Measurements from ENCODE around the gene ZNF385C.
"Not testable (repeated sequence)": the region's sequence is repeated elsewhere in the genome, so short reads cannot be mapped to it uniquely, and the experiment has no call there.

The ZNF385C gene, protein sequence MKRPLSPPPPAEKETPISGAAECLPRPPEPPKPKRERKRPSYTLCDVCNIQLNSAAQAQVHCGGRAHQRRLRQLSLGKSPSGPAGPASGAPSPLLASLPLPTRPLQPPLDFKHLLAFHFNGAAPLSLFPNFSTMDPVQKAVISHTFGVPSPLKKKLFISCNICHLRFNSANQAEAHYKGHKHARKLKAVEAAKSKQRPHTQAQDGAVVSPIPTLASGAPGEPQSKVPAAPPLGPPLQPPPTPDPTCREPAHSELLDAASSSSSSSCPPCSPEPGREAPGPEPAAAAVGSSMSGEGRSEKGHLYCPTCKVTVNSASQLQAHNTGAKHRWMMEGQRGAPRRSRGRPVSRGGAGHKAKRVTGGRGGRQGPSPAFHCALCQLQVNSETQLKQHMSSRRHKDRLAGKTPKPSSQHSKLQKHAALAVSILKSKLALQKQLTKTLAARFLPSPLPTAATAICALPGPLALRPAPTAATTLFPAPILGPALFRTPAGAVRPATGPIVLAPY

GRCh38 chr17:42097691-42098631, at the start of gene ZNF385C:
TSS of gene ZNF385C (minus strand) at chr17:42098473. CDS start at chr17:42063056, 35,417 bp downstream.
- peak; percentile 20 for DNase-seq (ENCODE audit: low read depth)

DNA sequence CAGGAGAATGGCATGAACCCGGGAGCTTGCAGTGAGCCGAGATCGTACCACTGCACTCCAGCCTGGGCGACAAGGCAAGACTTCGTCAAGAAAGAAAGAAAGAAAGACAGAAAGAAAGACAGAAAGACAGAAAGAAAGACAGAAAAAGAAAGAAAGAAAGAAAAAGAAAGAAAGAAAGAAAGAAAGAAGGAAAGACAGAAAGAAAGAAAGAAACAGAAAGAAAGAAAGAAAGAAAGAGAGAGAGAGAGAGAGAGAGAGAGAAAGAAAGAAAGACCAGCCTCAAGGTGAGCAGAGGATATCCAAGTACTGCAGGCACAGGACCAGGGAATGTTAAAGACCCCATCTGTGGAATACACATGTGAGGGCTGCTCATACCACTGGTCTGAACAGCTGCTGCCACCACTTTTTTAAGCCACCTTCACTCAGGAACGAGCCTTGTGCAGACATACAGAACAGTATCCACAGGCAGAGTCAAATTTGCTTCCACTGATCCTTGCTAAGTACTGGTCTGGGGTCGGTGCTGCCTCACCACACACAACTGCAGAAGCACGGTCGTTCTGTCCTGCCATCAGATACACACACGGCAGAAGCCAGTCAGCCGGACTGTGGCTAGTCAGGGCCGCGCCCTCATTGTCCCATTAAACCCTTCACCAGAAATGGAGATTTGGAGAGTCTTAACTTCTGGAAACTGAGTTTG, 48.8 kb upstream of the ZNF385C start:
- DNase-seq (ENCODE audit: low read depth): no peak

- DNase-seq (ENCODE audit: low read depth): not testable (repeated sequence)
These were observed 44.9 kb upstream of the ZNF385C start for GRCh38 chr17:42143138-42143537.

- DNase-seq (ENCODE audit: low read depth): no peak
These were observed 44.2 kb upstream of the ZNF385C start for GRCh38 chr17:42142371-42142896.

DNA sequence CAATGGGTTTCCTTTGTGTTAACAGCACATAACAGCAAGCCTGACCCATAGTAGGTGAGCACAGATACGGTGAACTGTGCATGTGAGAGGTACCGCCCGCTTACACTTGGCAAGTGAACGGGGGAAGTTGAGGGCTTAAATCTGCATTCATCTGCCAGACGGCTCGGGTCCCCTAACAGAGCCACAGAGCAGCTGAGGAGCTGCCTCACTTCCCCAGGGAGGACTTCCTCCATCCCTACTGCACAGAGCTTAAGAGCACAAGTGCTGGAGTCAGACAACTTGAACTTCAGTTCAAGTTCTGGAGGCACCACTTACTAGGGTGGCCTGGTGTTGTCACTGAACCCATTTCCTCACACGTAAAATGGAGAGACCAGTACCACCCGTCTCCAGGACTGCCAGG, 43.1 kb upstream of the ZNF385C start:
- DNase-seq (ENCODE audit: low read depth): no peak

DNA sequence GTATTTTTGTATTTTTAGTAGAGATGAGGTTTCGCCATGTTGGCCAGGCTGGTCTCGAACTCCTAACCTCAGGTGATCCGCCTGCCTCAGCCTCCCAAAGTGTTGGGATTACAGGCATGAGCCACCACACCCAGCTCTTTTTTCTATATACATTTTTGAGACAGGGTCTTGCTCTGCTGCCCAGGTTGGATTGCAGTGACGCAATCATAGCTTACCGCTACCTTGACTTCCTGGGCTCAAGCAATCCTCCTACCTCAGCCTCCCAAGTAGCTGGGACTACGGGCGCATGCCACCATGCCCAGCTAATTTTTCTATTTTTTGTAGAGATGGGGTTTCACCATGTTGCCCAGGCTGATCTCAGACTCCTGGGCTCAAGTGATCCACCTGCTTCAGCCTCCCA, 42.4 kb upstream of the ZNF385C start:
- not testable (repeated sequence) for DNase-seq (ENCODE audit: low read depth)

DNA sequence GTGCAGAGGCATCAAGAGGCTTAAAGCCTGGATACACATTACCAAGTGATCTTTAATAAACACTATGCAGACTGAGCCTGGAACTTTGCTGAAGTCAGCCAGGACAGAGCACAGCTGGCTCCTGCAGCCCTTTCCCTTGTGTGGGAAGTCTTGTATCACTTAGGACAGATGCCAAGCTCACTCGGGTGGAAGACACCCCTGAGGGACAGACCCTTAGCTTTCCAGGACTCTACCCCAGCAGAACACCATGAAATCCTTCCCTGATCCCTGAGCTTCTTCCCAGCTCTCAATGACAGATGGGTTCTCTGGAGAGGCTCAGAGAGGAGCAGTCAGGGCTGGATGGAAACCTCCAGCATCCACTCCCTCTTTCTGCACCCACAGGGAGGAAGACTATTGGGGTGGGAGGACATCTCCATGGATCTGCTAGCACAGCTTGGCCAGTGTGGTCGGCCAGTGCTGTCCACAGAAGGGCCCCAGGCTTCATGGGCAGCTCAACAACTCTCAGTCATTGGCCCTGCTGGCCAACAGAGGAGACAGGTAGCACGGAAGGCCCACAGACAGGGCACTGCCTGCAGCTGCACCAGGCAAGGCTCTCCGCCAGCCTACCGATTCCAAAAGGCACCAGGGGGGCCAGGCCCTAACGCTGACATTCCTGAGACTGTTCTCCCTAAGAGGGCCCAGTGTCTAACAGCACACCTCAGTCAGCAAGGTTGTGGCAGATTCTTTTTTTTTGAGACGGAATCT, 40.6 kb upstream of the ZNF385C start:
- no peak for DNase-seq (ENCODE audit: low read depth)

DNA sequence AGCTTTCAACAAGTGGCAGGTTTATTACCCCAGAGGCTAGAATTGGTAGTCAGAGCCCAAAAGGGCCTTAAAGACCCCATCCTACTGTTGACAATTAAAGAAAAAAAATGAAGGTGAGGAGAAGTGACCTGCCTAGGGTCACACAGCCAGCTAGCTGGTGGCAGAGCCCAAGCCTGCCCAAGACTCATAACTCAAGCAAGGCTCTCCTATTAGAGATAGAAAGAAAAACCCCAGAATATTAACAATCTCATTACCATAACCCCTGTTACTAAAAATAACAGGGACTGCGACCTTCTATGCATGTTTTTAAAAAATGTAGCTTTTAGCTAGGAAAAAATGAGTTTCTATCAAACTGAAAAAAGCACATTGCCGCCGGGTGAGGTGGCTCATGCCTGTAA, 38.4 kb upstream of the ZNF385C start:
- DNase-seq (ENCODE audit: low read depth): no peak

DNA sequence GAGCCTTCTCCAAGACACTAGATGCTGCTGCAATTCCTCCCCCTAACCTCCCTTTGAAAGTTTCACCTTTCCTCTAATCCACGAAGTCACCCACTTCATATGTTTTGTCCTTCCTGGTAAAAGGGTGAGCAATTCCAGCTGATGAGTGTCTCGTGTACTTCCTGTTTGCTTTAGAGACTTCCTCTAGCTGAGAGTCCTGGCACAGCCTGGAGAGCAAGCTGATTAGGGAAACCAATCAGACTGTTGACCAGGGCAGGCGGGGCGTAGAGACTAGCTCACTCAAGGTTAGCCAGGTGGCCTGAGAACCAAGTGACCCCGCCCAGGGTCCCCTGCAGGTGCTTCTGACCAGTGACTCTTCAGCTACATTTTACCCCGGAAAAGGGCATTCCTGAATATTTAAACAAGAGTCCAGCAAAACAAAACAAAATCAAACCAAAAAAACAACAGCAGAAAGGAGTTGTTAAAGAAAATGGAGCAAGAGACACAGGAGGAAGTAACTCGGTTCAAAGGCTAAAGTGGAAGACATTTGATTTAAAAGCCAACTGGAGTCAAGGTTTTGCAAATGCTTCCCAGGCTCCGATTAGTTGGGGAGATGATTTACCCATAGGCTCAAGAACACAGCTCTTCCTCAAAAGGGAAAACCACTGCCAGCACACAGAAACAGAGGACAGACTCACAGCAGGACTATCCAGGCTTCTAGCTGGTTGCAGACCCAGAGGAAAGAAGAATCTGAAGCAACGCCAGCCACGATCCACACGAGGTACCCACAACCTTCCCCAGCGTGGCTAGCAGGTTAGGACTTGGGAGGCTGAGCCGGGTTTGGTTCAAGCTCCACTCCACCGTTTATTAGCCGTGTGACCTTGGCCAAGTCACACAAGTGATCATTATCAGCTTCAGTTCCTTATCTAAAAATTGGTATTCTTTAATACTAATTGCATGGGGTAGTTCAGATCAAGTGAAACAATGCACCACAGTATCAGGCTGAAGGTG, 37.7 kb upstream of the ZNF385C start:
- DNase-seq (ENCODE audit: low read depth): no peak

DNA sequence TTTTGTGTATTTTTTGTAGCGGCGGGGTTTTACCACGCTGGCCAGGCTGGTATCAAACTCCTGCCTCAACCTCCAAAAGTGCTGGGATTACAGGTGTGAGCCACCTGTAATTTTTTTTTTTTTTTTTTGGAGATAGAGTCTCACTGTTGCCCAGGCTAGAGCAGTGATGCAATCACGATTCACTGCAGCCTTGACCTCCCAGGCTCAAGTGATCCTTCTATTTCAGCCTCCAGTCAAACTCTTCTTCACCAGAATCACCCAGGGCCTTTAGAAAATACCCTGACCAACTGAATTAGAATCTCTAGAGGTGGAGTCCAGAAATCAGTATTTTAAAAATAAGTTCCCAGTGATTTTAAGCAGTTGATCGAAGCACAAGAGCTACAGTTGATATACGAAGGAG, 36.9 kb upstream of the ZNF385C start:
- no peak for DNase-seq (ENCODE audit: low read depth)

DNA sequence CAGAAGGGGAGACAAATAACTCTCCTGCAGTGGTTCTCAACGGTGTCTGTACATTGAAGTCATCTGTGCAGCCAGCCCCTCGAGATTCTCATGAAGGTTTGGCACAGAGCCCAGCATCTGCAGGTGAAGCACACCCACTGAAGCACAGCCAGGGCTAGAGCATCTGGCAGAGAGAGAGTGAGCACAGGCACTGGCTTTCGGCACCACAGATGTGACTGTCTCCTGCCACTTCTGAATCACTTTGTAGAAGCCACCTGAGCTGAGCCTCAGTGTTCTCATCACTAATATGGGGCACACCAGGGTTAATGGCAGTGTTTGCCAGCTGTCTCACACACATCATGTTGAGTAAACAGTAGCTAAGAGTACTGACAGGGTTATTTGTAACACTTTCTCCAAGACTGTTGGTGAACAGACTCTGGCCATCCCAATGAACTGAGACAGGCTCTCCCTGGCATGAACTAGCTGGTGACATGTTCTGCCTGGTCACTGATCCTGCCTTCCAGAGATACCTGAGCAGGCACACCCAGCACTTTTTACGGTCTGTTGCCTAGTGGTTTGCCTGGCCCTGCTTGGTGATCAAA, 35.3 kb upstream of the ZNF385C start:
- DNase-seq (ENCODE audit: low read depth): no peak

DNA sequence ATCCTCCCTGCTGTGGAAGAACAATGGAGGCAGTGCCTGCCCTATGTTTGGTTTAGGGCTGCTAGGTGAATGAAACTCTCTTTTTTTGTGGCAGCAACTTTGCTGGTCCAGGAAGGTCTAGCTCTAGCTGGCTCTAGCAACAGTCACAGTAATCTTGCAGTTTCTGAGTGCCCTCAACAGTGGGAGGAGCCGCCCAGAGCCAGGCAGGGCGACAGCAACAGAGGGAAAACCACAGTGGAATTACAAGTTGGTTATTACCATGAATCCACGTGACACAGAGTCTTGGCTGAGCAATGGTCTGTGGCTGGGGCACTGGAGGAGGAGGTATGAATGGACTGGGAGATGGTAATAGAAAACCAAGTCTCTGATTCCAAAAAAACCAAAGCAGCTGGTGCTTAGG, 34.7 kb upstream of the ZNF385C start:
- no peak for DNase-seq (ENCODE audit: low read depth)

GRCh38 chr17:42131981-42132432, 33.7 kb upstream of the ZNF385C start:
- DNase-seq (ENCODE audit: low read depth): no peak

GRCh38 chr17:42131232-42131631, 33.0 kb upstream of the ZNF385C start:
- no peak for DNase-seq (ENCODE audit: low read depth)

DNA sequence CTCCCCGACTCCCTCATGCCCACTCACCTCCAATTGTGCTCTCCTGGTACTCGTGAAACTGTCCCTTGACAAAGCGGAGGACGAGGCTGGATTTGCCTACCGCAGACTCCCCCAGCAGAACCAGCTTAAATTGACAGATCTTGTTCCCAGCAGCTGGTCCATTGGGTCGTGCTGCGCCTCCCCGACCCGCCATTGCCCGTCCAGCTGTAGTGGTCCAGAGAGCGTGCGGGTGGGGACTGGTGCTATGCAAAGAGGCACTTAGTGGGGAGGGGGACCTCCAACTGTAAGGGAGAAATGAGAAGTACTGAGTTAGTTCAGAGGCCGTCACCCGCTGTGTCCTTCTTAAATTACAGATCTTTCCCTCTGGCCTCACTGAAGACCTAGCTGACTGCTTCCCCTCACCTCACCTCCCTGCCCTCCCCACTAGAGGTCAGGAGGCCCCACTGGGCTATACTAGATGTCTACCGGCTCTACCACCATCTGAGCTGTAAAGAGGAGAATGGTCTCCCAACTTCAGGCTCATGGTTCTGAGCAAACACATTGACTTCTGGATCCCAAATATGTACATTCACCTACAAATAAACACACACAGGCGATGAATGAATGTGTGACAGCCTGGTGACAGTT, 32.1 kb upstream of the ZNF385C start:
- no peak for DNase-seq (ENCODE audit: low read depth)

DNA sequence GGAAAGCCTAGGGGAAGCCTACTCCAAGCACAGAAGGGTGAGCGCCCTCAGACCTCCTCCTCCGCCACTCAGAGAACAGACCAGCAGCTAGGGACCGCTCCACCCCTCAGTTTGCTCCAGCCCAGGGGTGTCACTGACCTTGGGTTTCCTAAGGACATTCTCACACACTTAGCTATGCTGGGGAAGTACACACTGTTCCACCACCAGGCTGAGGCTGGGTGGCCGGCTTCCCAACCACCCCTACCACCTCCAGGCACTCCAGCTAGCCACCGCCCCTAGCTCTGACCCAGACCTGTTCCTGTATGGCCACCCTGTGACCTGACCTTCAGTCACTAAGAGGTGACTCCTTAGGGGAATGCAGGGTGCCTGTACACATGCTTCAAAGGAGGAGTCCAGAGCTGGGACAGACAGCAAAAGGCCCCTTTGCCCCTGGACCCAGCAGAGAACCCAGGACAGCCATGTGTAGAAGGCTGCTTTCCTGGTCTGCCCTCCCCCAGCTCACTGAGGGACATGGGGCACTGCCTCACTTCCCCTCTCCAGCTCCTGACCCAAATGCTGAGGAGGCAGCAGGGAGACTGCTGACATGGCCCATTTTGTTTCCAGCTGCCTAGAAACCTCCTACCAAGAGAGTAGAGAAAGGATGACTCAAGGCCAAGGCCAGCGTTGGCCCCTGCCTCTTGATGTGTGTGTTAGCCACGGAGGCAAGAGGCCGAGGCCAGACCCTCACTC, 31.0 kb upstream of the ZNF385C start:
- DNase-seq (ENCODE audit: low read depth): no peak

DNA sequence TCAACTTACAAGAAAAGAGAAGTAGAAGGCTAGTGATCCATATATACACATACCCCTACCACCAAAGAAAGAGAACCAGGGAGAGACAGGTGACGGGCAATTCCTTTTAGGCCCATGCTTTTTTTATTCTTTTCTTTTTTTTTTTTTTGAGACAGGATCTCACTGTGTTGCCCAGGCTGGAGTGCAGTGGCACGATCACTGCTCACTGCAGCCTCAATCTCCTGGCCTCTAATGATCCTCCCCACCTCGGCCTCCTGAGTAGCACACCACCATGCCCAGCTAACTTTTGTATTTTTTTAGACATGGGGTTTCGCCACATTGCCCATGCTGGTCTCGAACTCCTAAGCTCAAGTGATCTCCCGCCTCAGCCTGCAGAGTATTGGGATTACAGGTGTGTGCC, 29.1 kb upstream of the ZNF385C start:
- no peak for DNase-seq (ENCODE audit: low read depth)

- no peak for DNase-seq (ENCODE audit: low read depth)
These were observed 28.6 kb upstream of the ZNF385C start for GRCh38 chr17:42126836-42127235.
